ENCODE measurements around the gene ALDH3B1. TPM values are rescaled to one million over a fixed set of nuclear protein-coding genes. Genes with fewer than 3 reads are reported as not detected.

ALDH3B1 gene
- total and polyA plus RNA-seq, 9 of the 15 experiments (the other 6 are each of a cell fraction or from before 2014, with no cell fraction given) = 0.01 to 0.35 (median 0.07) TPM; not detected in 2

GRCh38 chr11:68036717-68037239 lies 26.7 kb downstream of the ALDH3B1 start (continued):
- TF ChIP-seq ZNF318 (IDR thresholded peaks at IDR 0.05; ENCODE audit: borderline replicate concordance in 1 of 2, low read depth in 1 of 2) (no peak), NR2F6 (CRISPR knock-in tag; IDR thresholded peaks at IDR 0.05) (no peak), POLR2A (conservative IDR thresholded peaks at IDR 0.05) (peak; percentile 52), CBX3 (IDR thresholded peaks at IDR 0.05; ENCODE audit: borderline replicate concordance in 1 of 2, low read length in 2 of 2) (no peak), NFIX (CRISPR knock-in tag; IDR thresholded peaks at IDR 0.05; ENCODE audit: low read depth) (no peak), SUPT5H (IDR thresholded peaks at IDR 0.05) (peak; percentile 35; the same call in 1 of the 2 replicates), ZNF23 (CRISPR knock-in tag; IDR thresholded peaks at IDR 0.05) (no peak), FOXM1 (IDR thresholded peaks at IDR 0.05; ENCODE audit: low read depth) (no peak), FOXM1 (CRISPR knock-in tag; IDR thresholded peaks at IDR 0.05; ENCODE audit: low read depth) (no peak), TSC22D4 (tag; IDR thresholded peaks at IDR 0.05) (no peak), ZNF263 (CRISPR knock-in tag; IDR thresholded peaks at IDR 0.05; ENCODE audit: borderline replicate concordance) (no peak), ZBTB9 (CRISPR knock-in tag; IDR thresholded peaks at IDR 0.05) (no peak), POLR2AphosphoS2 (IDR thresholded peaks at IDR 0.05; ENCODE audit: low read length) (no peak), RBM17 (IDR thresholded peaks at IDR 0.05; ENCODE audit: borderline replicate concordance, low read depth, low read length) (no peak), ZBTB43 (CRISPR knock-in tag; IDR thresholded peaks at IDR 0.05) (no peak), COPS2 (conservative IDR thresholded peaks at IDR 0.05) (no peak)
- TF ChIP-seq, protein P1, sequence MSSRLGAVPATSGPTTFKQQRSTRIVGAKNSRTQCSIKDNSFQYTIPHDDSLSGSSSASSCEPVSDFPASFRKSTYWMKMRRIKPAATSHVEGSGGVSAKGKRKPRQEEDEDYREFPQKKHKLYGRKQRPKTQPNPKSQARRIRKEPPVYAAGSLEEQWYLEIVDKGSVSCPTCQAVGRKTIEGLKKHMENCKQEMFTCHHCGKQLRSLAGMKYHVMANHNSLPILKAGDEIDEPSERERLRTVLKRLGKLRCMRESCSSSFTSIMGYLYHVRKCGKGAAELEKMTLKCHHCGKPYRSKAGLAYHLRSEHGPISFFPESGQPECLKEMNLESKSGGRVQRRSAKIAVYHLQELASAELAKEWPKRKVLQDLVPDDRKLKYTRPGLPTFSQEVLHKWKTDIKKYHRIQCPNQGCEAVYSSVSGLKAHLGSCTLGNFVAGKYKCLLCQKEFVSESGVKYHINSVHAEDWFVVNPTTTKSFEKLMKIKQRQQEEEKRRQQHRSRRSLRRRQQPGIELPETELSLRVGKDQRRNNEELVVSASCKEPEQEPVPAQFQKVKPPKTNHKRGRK (tag; IDR thresholded peaks at IDR 0.05) = no peak

Data from K562 (cell line).